H1 (cell line): ENCODE data around the gene C1orf21. TPM values are rescaled to one million over a fixed set of nuclear protein-coding genes. Genes with fewer than 3 reads are reported as not detected.

Experiments used
- CTCF ChIA-PET: fragments of 300-600 bp; sonication (Branson Sonifier 250); formaldehyde crosslinking; loops from one replicate; lab custom pipeline; 2021; ENCODE audit not compliant: partially characterized antibody; lab: Charles Lee
- POLR2A ChIA-PET: fragments of 300-600 bp; sonication (Branson Sonifier 250); formaldehyde crosslinking; loops from one replicate; lab custom pipeline; 2021; ENCODE audit warnings: inconsistent platforms; ENCODE audit not compliant: partially characterized antibody; lab: Charles Lee
- DNase-seq, 2 experiments: peaks; one replicate each; pipeline versions ENCODE4 v3.0.0 to v3.0.0-alpha.2; 2010 to 2022; ENCODE audit warnings: low spot score in 2 of 2, low read depth in 1 of 2, mixed read lengths in 1 of 2
- FAIRE-seq: peaks from 2 replicates; lab custom pipeline; 2011; peaks lifted over from hg19 to GRCh38; lab: Jason Lieb, UNC
- H2AFZ ChIP-seq: 2 replicates; pipeline ENCODE4 v1.8.1; 2012; ENCODE audit warnings: low read length, inconsistent platforms
- H2AK5ac ChIP-seq: 2 replicates; pipeline ENCODE4 v1.6.1; 2013; ENCODE audit warnings: low read depth, low read length
- H2BK120ac ChIP-seq: replicated peaks from 2 replicates; pipeline ENCODE3; 2013; ENCODE audit warnings: low read depth, low read length, inconsistent platforms
- H2BK12ac ChIP-seq: 2 replicates; pipeline ENCODE4 v1.6.1; 2013; ENCODE audit warnings: low read depth, low read length
- H2BK15ac ChIP-seq: 2 replicates; pipeline ENCODE4 v1.6.1; 2013; ENCODE audit warnings: low read length
- H2BK20ac ChIP-seq: 2 replicates; pipeline ENCODE4 v1.6.1; 2013; ENCODE audit warnings: low read length
- H2BK5ac ChIP-seq: 2 replicates; pipeline ENCODE4 v1.6.1; 2013; ENCODE audit warnings: low read depth, low read length
- H3K14ac ChIP-seq: 2 replicates; pipeline ENCODE4 v1.6.1; 2013; ENCODE audit warnings: inconsistent platforms; ENCODE audit not compliant: insufficient read length
- H3K18ac ChIP-seq: 2 replicates; pipeline ENCODE4 v1.6.1; 2013; ENCODE audit warnings: low read length; ENCODE audit errors: extremely low read depth
- H3K23ac ChIP-seq: 2 replicates; pipeline ENCODE4 v1.6.1; 2013; ENCODE audit warnings: inconsistent platforms; ENCODE audit not compliant: insufficient read length
- H3K23me2 ChIP-seq: 2 replicates; pipeline ENCODE4 v1.6.1; 2013; ENCODE audit warnings: low read depth, low read length
- H3K27ac ChIP-seq: 2 replicates; pipeline ENCODE4 v1.6.1; 2011; ENCODE audit warnings: low read depth, low read length, inconsistent platforms
- H3K27me3 ChIP-seq, 4 experiments: replicated peaks in 1 of 4; 1 replicate in 1 of 4; 2 replicates in 3 of 4; pipeline versions ENCODE4 v1.6.1 to v1.8.1; 2011 to 2013; ENCODE audit warnings: low read length in 3 of 4, mild to moderate bottlenecking in 3 of 4, inconsistent platforms in 2 of 4, mixed read lengths in 2 of 4, moderate library complexity in 1 of 4; ENCODE audit not compliant: control insufficient read depth in 3 of 4, insufficient read depth in 3 of 4; ENCODE audit errors: extremely low read depth in 1 of 4
- H3K36me3 ChIP-seq, 4 experiments: 2 replicates each; pipeline versions ENCODE4 v1.6.1 to v1.8.1; 2011 to 2013; ENCODE audit warnings: mild to moderate bottlenecking in 4 of 4, low read length in 3 of 4, moderate library complexity in 2 of 4, control low read depth in 1 of 4, inconsistent platforms in 1 of 4; ENCODE audit not compliant: insufficient read depth in 4 of 4, control insufficient read depth in 2 of 4
- H3K4ac ChIP-seq: replicated peaks from 2 replicates; pipeline ENCODE3; 2013; ENCODE audit warnings: low read length, low read depth, mixed read lengths, inconsistent platforms; ENCODE audit not compliant: insufficient read length
- H3K4me1 ChIP-seq, 4 experiments: replicated peaks in 1 of 4; 1 replicate in 1 of 4; 2 replicates in 3 of 4; pipeline versions ENCODE4 v1.6.1 to v1.8.1; 2011 to 2013; ENCODE audit warnings: low read length in 3 of 4, inconsistent platforms in 2 of 4, mixed read lengths in 1 of 4; ENCODE audit not compliant: insufficient read depth in 4 of 4, control insufficient read depth in 3 of 4
- H3K4me2 ChIP-seq, 2 experiments: 2 replicates each; pipeline versions ENCODE4 v1.6.1 to v1.8.1; 2011 to 2013; ENCODE audit warnings: low read depth in 2 of 2, low read length in 2 of 2, control low read depth in 1 of 2, inconsistent platforms in 1 of 2, mild to moderate bottlenecking in 1 of 2; ENCODE audit not compliant: insufficient read depth in 1 of 2
- H3K4me3 ChIP-seq, 4 experiments: fragments of 200-600, 300-600 bp in 1 of 4; sonication (generic), shearing (Covaris generic), sonication (Bioruptor Twin) in 1 of 4; 2 replicates each; pipeline versions ENCODE4 v1.5.1 to v1.8.1; 2011 to 2016; ENCODE audit warnings: low read length in 4 of 4, low read depth in 3 of 4, control low read depth in 2 of 4, inconsistent platforms in 2 of 4, mild to moderate bottlenecking in 2 of 4, mixed read lengths in 1 of 4, moderate library complexity in 1 of 4; ENCODE audit not compliant: insufficient read depth in 2 of 4; ENCODE audit errors: extremely low read depth in 1 of 4
- H3K56ac ChIP-seq: replicated peaks from 2 replicates; pipeline ENCODE3; 2013; ENCODE audit warnings: low read depth, mild to moderate bottlenecking, mixed read lengths, low read length, inconsistent platforms; ENCODE audit not compliant: insufficient read length
- H3K79me1 ChIP-seq: 2 replicates; pipeline ENCODE4 v1.6.1; 2013; ENCODE audit warnings: low read depth, low read length, control low read depth
- H3K79me2 ChIP-seq, 2 experiments: 2 replicates each; pipeline versions ENCODE4 v1.6.1 to v1.8.1; 2012 to 2013; ENCODE audit warnings: low read length in 2 of 2, mild to moderate bottlenecking in 2 of 2, inconsistent platforms in 1 of 2; ENCODE audit not compliant: insufficient read depth in 2 of 2, control insufficient read depth in 1 of 2
- H3K9ac ChIP-seq, 4 experiments: replicated peaks in 1 of 4; 1 replicate in 1 of 4; 2 replicates in 3 of 4; pipeline versions ENCODE4 v1.6.1 to v1.8.1; 2011 to 2013; ENCODE audit warnings: low read depth in 3 of 4, low read length in 3 of 4, control low read depth in 2 of 4, mild to moderate bottlenecking in 2 of 4, moderate library complexity in 2 of 4, inconsistent platforms in 1 of 4; ENCODE audit errors: extremely low read depth in 1 of 4
- H3K9me3 ChIP-seq, 2 experiments: 2 replicates each; pipeline versions ENCODE4 v1.6.1 to v1.8.1; 2012 to 2013; ENCODE audit warnings: mild to moderate bottlenecking in 2 of 2, moderate library complexity in 2 of 2, control low read depth in 1 of 2, inconsistent platforms in 1 of 2, low read depth in 1 of 2, low read length in 1 of 2, mixed read lengths in 1 of 2; ENCODE audit not compliant: insufficient read depth in 2 of 2
- H4K20me1 ChIP-seq, 2 experiments: replicated peaks in 1 of 2; 2 replicates each; pipeline versions ENCODE3 to v1.8.1; 2011 to 2013; ENCODE audit warnings: inconsistent platforms in 2 of 2, low read length in 2 of 2, mild to moderate bottlenecking in 1 of 2; ENCODE audit not compliant: insufficient read depth in 2 of 2, control insufficient read depth in 1 of 2
- H4K5ac ChIP-seq: 2 replicates; pipeline ENCODE4 v1.6.1; 2013; ENCODE audit warnings: low read length, low read depth, mixed read lengths, inconsistent platforms; ENCODE audit not compliant: insufficient read length
- H4K8ac ChIP-seq: 2 replicates; pipeline ENCODE4 v1.8.0; 2013; ENCODE audit warnings: mild to moderate bottlenecking, moderate library complexity, low read length, inconsistent platforms; ENCODE audit not compliant: insufficient read depth; ENCODE audit errors: extremely low read depth
- H4K91ac ChIP-seq: replicated peaks from 2 replicates; pipeline ENCODE3; 2013; ENCODE audit warnings: low read length, mixed read lengths, inconsistent platforms; ENCODE audit not compliant: insufficient read length
- CBX5 ChIP-seq: fragments of 300-800, 300-1000 bp; sonication (generic); IDR thresholded peaks from 2 replicates; pipeline ENCODE4 v1.7.1; 2016; ENCODE audit warnings: antibody characterized with exemption, low read length, low read depth
- CHD1 ChIP-seq: IDR thresholded peaks from 2 replicates; pipeline ENCODE4 v1.6.1; 2012; ENCODE audit warnings: low read depth, low read length, improper control_type of control experiment
- CTBP2 ChIP-seq: IDR thresholded peaks from 2 replicates; pipeline ENCODE4 v1.7.0; 2011; ENCODE audit warnings: borderline replicate concordance, mild to moderate bottlenecking, moderate library complexity, mixed read lengths, low read length; ENCODE audit not compliant: insufficient read depth, insufficient read length
- EZH2 ChIP-seq: fragments of 200-600 bp; sonication (generic); IDR thresholded peaks from 2 replicates; pipeline ENCODE4 v1.7.1; 2012; ENCODE audit warnings: low read depth, mild to moderate bottlenecking, moderate library complexity, low read length, inconsistent platforms; ENCODE audit not compliant: severe bottlenecking
- HDAC2 ChIP-seq, 2 experiments: fragments of 300-600 bp in 1 of 2; sonication (generic) in 1 of 2; IDR thresholded peaks; 2 replicates each; pipeline ENCODE4 v1.6.1; 2011 to 2012; ENCODE audit warnings: low read depth in 2 of 2, low read length in 2 of 2, mild to moderate bottlenecking in 2 of 2, moderate library complexity in 2 of 2, borderline replicate concordance in 1 of 2, inconsistent platforms in 1 of 2
- KDM5A ChIP-seq: fragments of 200-600 bp; IDR thresholded peaks from 2 replicates; pipeline ENCODE4 v1.7.1; 2012; ENCODE audit warnings: mild to moderate bottlenecking, low read length, inconsistent platforms, mixed read lengths
- RBBP5 ChIP-seq: IDR thresholded peaks from 2 replicates; pipeline ENCODE4 v1.7.1; 2012; ENCODE audit warnings: low read depth, mild to moderate bottlenecking, inconsistent platforms, low read length, moderate library complexity, borderline replicate concordance
- RFX5 ChIP-seq: IDR thresholded peaks from 2 replicates; pipeline ENCODE4 v1.6.1; 2011; ENCODE audit warnings: low read depth, low read length, improper control_type of control experiment, borderline replicate concordance
- RXRA ChIP-seq: IDR thresholded peaks from 2 replicates; pipeline ENCODE4 v1.6.1; 2011; ENCODE audit warnings: low read depth, mild to moderate bottlenecking, low read length, moderate library complexity; ENCODE audit not compliant: insufficient read depth
- TAF1 ChIP-seq: IDR thresholded peaks from 2 replicates; pipeline ENCODE4 v1.6.1; 2011; ENCODE audit warnings: mild to moderate bottlenecking, low read depth, low read length
- WGBS, 2 experiments: shearing (Covaris generic) in 1 of 2; methylation state at CpG; one replicate each; pipeline versions ENCODE4 v1.1.6 to v1.1.7; 2013 to 2015; ENCODE audit warnings: low lambda C conversion rate in 2 of 2, mixed read lengths in 2 of 2, inconsistent platforms in 1 of 2, low coverage in 1 of 2, missing lambda C conversion rate in 1 of 2; ENCODE audit not compliant: insufficient replicate concordance in 2 of 2, insufficient coverage in 1 of 2, insufficient read length in 1 of 2; ENCODE audit errors: extremely low coverage in 1 of 2, missing lambda C conversion rate in 1 of 2; 5-methylcytosine and 5-hydroxymethylcytosine counted together
- polyA plus RNA-seq, 7 experiments: library from polyadenylated mRNA; depleted of rRNA in 3 of 7; stranded (reverse) in 5 of 7; unstranded in 2 of 7; fragments of >200 nt in 5 of 7; fragments of 200-250 nt in 2 of 7; gene quantifications; 1 replicate in 5 of 7; 2 replicates in 1 of 7; 4 replicates in 1 of 7; pipeline versions ENCODE4 v1.2.1 to v1.2.3, GENCODE V29; 2011 to 2013; ENCODE audit warnings: missing spikeins in 2 of 7, mixed read lengths in 2 of 7
- total RNA-seq: library from RNA; stranded (reverse); fragmentation: NEBNext Ultra II Directional; extraction: Animal tissue kit (Norgen Biotek cat#: 25700); gene quantifications from 2 replicates; pipeline ENCODE4 v1.2.1, GENCODE V29; 2021
- TF ChIP-seq, protein P1 (sequence below): IDR thresholded peaks from 2 replicates; pipeline ENCODE4 v1.6.1; 2011; ENCODE audit warnings: low read depth, mild to moderate bottlenecking, low read length; ENCODE audit not compliant: insufficient read depth

The C1orf21 gene
- total and polyA plus RNA-seq, 2 of the 8 experiments (the other 6 are each of a cell fraction or from before 2014, with no cell fraction given) = 16.6 to 51.0 TPM

- Histone ChIP-seq H3K27ac (no peak overlapping the region), H3K36me3 (peaks cover 0 to 2% (median 0%) of the 10 kb centered on the region in 4 experiments; a peak in 1 of 8 replicates), H2BK12ac (no peak overlapping the region), H3K4ac (no peak overlapping the region), H2BK120ac (no peak overlapping the region), H3K4me2 (no peak overlapping the region), H3K79me2 (peaks cover 0 to 81% of the 10 kb centered on the region in 2 experiments; a peak in 3 of 4 replicates), H3K23me2 (no peaks in the 10 kb centered on the region; the same call in 1 of the 2 replicates), H4K20me1 (peaks cover 0 to 2% of the 10 kb centered on the region in 2 experiments), H3K56ac (no peak overlapping the region), H3K4me3 (no peak overlapping the region), H3K14ac (no peak overlapping the region), H3K79me1 (peaks cover 9% of the 10 kb centered on the region), H3K9me3 (no peaks in the 10 kb centered on the region; a peak in 1 of 4 replicates), H4K5ac (no peak overlapping the region), H4K91ac (no peak overlapping the region), H2BK15ac (no peak overlapping the region), H3K4me1 (peaks cover 0 to 7% (median 3%) of the 10 kb centered on the region in 4 experiments; a peak in 2 of 7 replicates), H3K27me3 (no peaks in the 10 kb centered on the region), H2AK5ac (no peak overlapping the region), H2BK20ac (no peak overlapping the region)
- no peak for FAIRE-seq
- POLR2A ChIA-PET = no interaction called here
- no peak for DNase-seq
- TF ChIP-seq RFX5 (no peak), EZH2 (no peak), CTBP2 (no peak), RXRA (no peak), CHD1 (no peak), CBX5 (no peak), TAF1 (no peak), HDAC2 (IDR thresholded peaks at IDR 0.05; ENCODE audit: borderline replicate concordance in 1 of 2, low read depth in 2 of 2, low read length in 2 of 2) (no peak), KDM5A (no peak), RBBP5 (no peak)
- TF ChIP-seq, protein P1, sequence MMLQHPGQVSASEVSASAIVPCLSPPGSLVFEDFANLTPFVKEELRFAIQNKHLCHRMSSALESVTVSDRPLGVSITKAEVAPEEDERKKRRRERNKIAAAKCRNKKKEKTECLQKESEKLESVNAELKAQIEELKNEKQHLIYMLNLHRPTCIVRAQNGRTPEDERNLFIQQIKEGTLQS = no peak
- TF ChIP-seq, all 59 proteins: peak for 0
- CTCF ChIA-PET = interaction anchor here (1.7 kb wide), 1 partner anchor 9 kb away, joined by 3 read pairs; no protein-coding TSS in a partner anchor
- H2AFZ ChIP-seq = no peak overlapping the region
- no peak overlapping the region for H3K23ac ChIP-seq
- 96% methylated on average over 7 of the region's 7 CpGs; no CpG with 5 or more reads in 1 of the 2 experiments for WGBS, 2 experiments
- no peak overlapping the region for H3K9ac ChIP-seq
- H4K8ac ChIP-seq = no peak overlapping the region
- no peak overlapping the region for H3K18ac ChIP-seq
- no peak overlapping the region for H2BK5ac ChIP-seq
Measured at GRCh38 chr1:184437291-184437690, 50.5 kb downstream of the C1orf21 start.
